Lower lobe of right lung (tissue), 2 donors: ENCODE data around the gene TMEM120B. TPM values are rescaled to one million over a fixed set of nuclear protein-coding genes. Genes with fewer than 3 reads are reported as not detected.
A peak's percentile ranks its signal among the peaks of the same experiment; 100 is the strongest.
"Not testable (repeated sequence)": the region's sequence is repeated elsewhere in the genome, so short reads cannot be mapped to it uniquely, and the experiment has no call there.

Source experiments
- ATAC-seq, 2 donors: fragments of 200-7000 bp; cut with Tn5 transposase; one replicate each; pipeline ENCODE4 v1.9.1; 2020 to 2022; ENCODE audit warnings: mild to moderate bottlenecking in 2 of 2, moderate library complexity in 2 of 2
- DNase-seq: peaks from one replicate; pipeline ENCODE4 v3.0.0-alpha.2; 2020
- H3K27ac ChIP-seq: fragments of 200-600 bp; one replicate; pipeline ENCODE4 v1.8.0; 2022
- H3K27me3 ChIP-seq: fragments of 200-600 bp; one replicate; pipeline ENCODE4 v1.8.0; 2022; ENCODE audit warnings: low read depth
- H3K36me3 ChIP-seq: fragments of 200-600 bp; one replicate; pipeline ENCODE4 v1.8.0; 2022; ENCODE audit warnings: mild to moderate bottlenecking
- H3K4me1 ChIP-seq: fragments of 200-600 bp; one replicate; pipeline ENCODE4 v1.8.0; 2022
- H3K4me3 ChIP-seq: fragments of 200-600 bp; one replicate; pipeline ENCODE4 v1.8.0; 2022; ENCODE audit warnings: mild to moderate bottlenecking
- H3K9me3 ChIP-seq: fragments of 200-600 bp; one replicate; pipeline ENCODE4 v1.8.0; 2022
- intact Hi-C: fragments of 100-400 bp; cut with DNase I; formaldehyde crosslinking; loops from one replicate; pipeline ENCODE4 v1.11.0; 2022
- long read RNA-seq: library from polyadenylated mRNA; unstranded; transcript quantifications from one replicate; pipeline ENCODE4 v2.0.0, GENCODE V29; 2021
- total RNA-seq: library from RNA; stranded (reverse); fragmentation: NEBNext Ultra II Directional; extraction: Animal tissue kit (Norgen Biotek cat#: 25700); gene quantifications from one replicate; pipeline ENCODE4 v1.2.1, GENCODE V29; 2021
- TF ChIP-seq, protein P1 (sequence below): fragments of 200-600 bp; IDR thresholded peaks from one replicate; pipeline ENCODE4 v1.8.0; 2022; ENCODE audit warnings: antibody characterized with exemption, mild to moderate bottlenecking
- donor health status: DM: no; HTN: yes; CAD: no; lungs with severe emphysema.

TMEM120B gene
- 13.4 TPM for total RNA-seq
- long read RNA-seq, full-length matches to known transcripts: 2 of 37 reads
- long read RNA-seq, partial matches to known transcripts: 11 of 37 reads
- long read RNA-seq, other reads (novel, unspliced or antisense): 24 of 37 reads

- TF ChIP-seq, protein P1, sequence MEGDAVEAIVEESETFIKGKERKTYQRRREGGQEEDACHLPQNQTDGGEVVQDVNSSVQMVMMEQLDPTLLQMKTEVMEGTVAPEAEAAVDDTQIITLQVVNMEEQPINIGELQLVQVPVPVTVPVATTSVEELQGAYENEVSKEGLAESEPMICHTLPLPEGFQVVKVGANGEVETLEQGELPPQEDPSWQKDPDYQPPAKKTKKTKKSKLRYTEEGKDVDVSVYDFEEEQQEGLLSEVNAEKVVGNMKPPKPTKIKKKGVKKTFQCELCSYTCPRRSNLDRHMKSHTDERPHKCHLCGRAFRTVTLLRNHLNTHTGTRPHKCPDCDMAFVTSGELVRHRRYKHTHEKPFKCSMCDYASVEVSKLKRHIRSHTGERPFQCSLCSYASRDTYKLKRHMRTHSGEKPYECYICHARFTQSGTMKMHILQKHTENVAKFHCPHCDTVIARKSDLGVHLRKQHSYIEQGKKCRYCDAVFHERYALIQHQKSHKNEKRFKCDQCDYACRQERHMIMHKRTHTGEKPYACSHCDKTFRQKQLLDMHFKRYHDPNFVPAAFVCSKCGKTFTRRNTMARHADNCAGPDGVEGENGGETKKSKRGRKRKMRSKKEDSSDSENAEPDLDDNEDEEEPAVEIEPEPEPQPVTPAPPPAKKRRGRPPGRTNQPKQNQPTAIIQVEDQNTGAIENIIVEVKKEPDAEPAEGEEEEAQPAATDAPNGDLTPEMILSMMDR: peak; percentile 8
- Histone ChIP-seq H3K27ac (peak within 1 kb of the TSS; percentile 92), H3K4me3 (peak within 1 kb of the TSS; percentile 97), H3K4me1 (peaks cover 23% of the 10 kb centered on the region), H3K36me3 (no peaks in the 10 kb centered on the region), H3K27me3 (no peaks in the 10 kb centered on the region), H3K9me3 (no peaks in the 10 kb centered on the region)
- DNase-seq (peak; percentile 90), ATAC-seq (peak; percentile 96)
- intact Hi-C loops: no loop called here
These were observed at the start of gene TMEM120B for GRCh38 chr12:121712461-121713256. Gene TMEM120B (plus strand): TSS chr12:121712752. CDS start chr12:121712896, 144 bp downstream.

DNA sequence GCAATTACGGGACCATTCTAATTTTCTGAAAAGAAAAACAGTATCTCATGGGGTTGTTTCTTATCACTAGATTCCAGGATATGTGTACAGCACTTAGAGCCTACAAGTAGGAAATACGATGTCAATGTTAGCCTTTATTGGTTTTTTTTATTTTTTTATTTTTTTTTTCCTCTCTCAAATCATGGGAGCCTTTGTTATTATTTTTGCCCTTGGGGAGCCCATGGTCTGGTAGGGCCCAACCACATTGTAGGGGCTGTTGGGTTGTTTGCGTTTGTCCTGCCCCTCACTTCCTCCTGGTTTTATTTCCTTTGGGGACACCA, 49.0 kb upstream of the TMEM120B start:
- no peaks in the 10 kb centered on the region for H3K36me3 ChIP-seq
- intact Hi-C loops: no loop called here

GRCh38 chr12:121666829-121667228, 45.7 kb upstream of the TMEM120B start:
- H3K4me3 ChIP-seq, H3K27me3 ChIP-seq, H3K4me1 ChIP-seq, DNase-seq, ATAC-seq, H3K27ac ChIP-seq, intact Hi-C loops, H3K9me3 ChIP-seq, H3K36me3 ChIP-seq: not testable (repeated sequence)

More for the DNA sequence above, 49.0 kb upstream of the TMEM120B start:
- Histone ChIP-seq H3K4me3 (no peak overlapping the region), H3K27ac (peak overlapping the region; percentile 78), H3K27me3 (no peaks in the 10 kb centered on the region), H3K9me3 (no peaks in the 10 kb centered on the region), H3K4me1 (peaks cover 12% of the 10 kb centered on the region)
- ATAC-seq: no peak
- TF ChIP-seq, protein P1: no peak
- DNase-seq: no peak

GRCh38 chr12:121668750-121669520, 43.6 kb upstream of the TMEM120B start:
- H3K36me3 ChIP-seq: no peaks in the 10 kb centered on the region
- no peak for ATAC-seq
- H3K27me3 ChIP-seq: no peaks in the 10 kb centered on the region
- DNase-seq: no peak
- no peaks in the 10 kb centered on the region for H3K9me3 ChIP-seq
- TF ChIP-seq, protein P1: peak; percentile 75
- H3K27ac ChIP-seq: no peak overlapping the region
- no peak overlapping the region for H3K4me3 ChIP-seq
- intact Hi-C loops: no loop called here
- H3K4me1 ChIP-seq: peaks cover 9% of the 10 kb centered on the region

GRCh38 chr12:121669521-121669900, 43.0 kb upstream of the TMEM120B start, which contains the start of gene MORN3:
Gene MORN3 (minus strand): TSS chr12:121669654. CDS start chr12:121669483, 171 bp downstream.
- Histone ChIP-seq H3K27ac (no peak within 1 kb of the TSS), H3K27me3 (no peaks in the 10 kb centered on the region), H3K36me3 (no peaks in the 10 kb centered on the region), H3K9me3 (no peaks in the 10 kb centered on the region), H3K4me3 (no peak within 1 kb of the TSS), H3K4me1 (peaks cover 9% of the 10 kb centered on the region)
- TF ChIP-seq, protein P1: no peak
- no peak for ATAC-seq
- no peak for DNase-seq
- intact Hi-C loops: no loop called here
